ENCODE measurements around the gene SCGB1C1. TPM values are rescaled to one million over a fixed set of nuclear protein-coding genes. Genes with fewer than 3 reads are reported as not detected.

The SCGB1C1 gene
- total RNA-seq, 1 experiment from 2014 or later: not detected

GRCh38 chr11:221539-221938 lies 28.7 kb downstream of the SCGB1C1 start:
- H3K27me3 ChIP-seq (ENCODE audit: control insufficient read depth, insufficient read depth, low read length): no peaks in the 10 kb centered on the region
- no peak for DNase-seq

GRCh38 chr11:221998-222789 lies 29.3 kb downstream of the SCGB1C1 start:
- no peaks in the 10 kb centered on the region for H3K27me3 ChIP-seq (ENCODE audit: control insufficient read depth, insufficient read depth, low read length)

More at GRCh38 chr11:221539-221938, 28.7 kb downstream of the SCGB1C1 start:
- Histone ChIP-seq H3K36me3 (replicated peaks; ENCODE audit: control insufficient read depth, insufficient read depth, low read length) (no peaks in the 10 kb centered on the region; the same call in 1 of the 2 replicates), H3K4me3 (ENCODE audit: insufficient read depth, low read depth, low read length) (no peak overlapping the region)

GRCh38 chr11:223026-223789 lies 30.3 kb downstream of the SCGB1C1 start:
- H3K4me3 ChIP-seq (ENCODE audit: insufficient read depth, low read depth, low read length): no peak overlapping the region
- no peaks in the 10 kb centered on the region for H3K27me3 ChIP-seq (ENCODE audit: control insufficient read depth, insufficient read depth, low read length)
- no peaks in the 10 kb centered on the region; the same call in 1 of the 2 replicates for H3K36me3 ChIP-seq (replicated peaks; ENCODE audit: control insufficient read depth, insufficient read depth, low read length)
- no peak for DNase-seq

More at GRCh38 chr11:221998-222789, 29.3 kb downstream of the SCGB1C1 start:
- Histone ChIP-seq H3K36me3 (replicated peaks; ENCODE audit: control insufficient read depth, insufficient read depth, low read length) (no peaks in the 10 kb centered on the region; the same call in 1 of the 2 replicates), H3K4me3 (ENCODE audit: insufficient read depth, low read depth, low read length) (no peak overlapping the region)
- DNase-seq: peak; percentile 22

- no peak for DNase-seq
- Histone ChIP-seq H3K27me3 (ENCODE audit: control insufficient read depth, insufficient read depth, low read length) (no peaks in the 10 kb centered on the region), H3K4me3 (ENCODE audit: insufficient read depth, low read depth, low read length) (no peak overlapping the region), H3K36me3 (replicated peaks; ENCODE audit: control insufficient read depth, insufficient read depth, low read length) (no peaks in the 10 kb centered on the region; the same call in 1 of the 2 replicates)
Measured at GRCh38 chr11:223884-224283, 31.0 kb downstream of the SCGB1C1 start.

- Histone ChIP-seq H3K36me3 (replicated peaks; ENCODE audit: control insufficient read depth, insufficient read depth, low read length) (no peaks in the 10 kb centered on the region; the same call in 1 of the 2 replicates), H3K27me3 (ENCODE audit: control insufficient read depth, insufficient read depth, low read length) (no peaks in the 10 kb centered on the region), H3K4me3 (ENCODE audit: insufficient read depth, low read depth, low read length) (no peak overlapping the region)
- DNase-seq: no peak
Measured at GRCh38 chr11:224424-224823, 31.5 kb downstream of the SCGB1C1 start.

GRCh38 chr11:225734-226453 lies 33.0 kb downstream of the SCGB1C1 start:
- Histone ChIP-seq H3K4me3 (ENCODE audit: insufficient read depth, low read depth, low read length) (no peak overlapping the region), H3K27me3 (ENCODE audit: control insufficient read depth, insufficient read depth, low read length) (no peaks in the 10 kb centered on the region), H3K36me3 (replicated peaks; ENCODE audit: control insufficient read depth, insufficient read depth, low read length) (no peaks in the 10 kb centered on the region; the same call in 1 of the 2 replicates)
- DNase-seq: no peak

GRCh38 chr11:227824-228379 lies 35.0 kb downstream of the SCGB1C1 start:
- no peaks in the 10 kb centered on the region for H3K27me3 ChIP-seq (ENCODE audit: control insufficient read depth, insufficient read depth, low read length)
- DNase-seq: no peak
- no peak overlapping the region for H3K4me3 ChIP-seq (ENCODE audit: insufficient read depth, low read depth, low read length)
- no peaks in the 10 kb centered on the region for H3K36me3 ChIP-seq (replicated peaks; ENCODE audit: control insufficient read depth, insufficient read depth, low read length)

GRCh38 chr11:230431-230830 lies 37.6 kb downstream of the SCGB1C1 start:
- Histone ChIP-seq H3K27me3 (ENCODE audit: control insufficient read depth, insufficient read depth, low read length) (no peaks in the 10 kb centered on the region), H3K4me3 (ENCODE audit: insufficient read depth, low read depth, low read length) (no peak overlapping the region), H3K36me3 (replicated peaks; ENCODE audit: control insufficient read depth, insufficient read depth, low read length) (no peaks in the 10 kb centered on the region)
- DNase-seq: no peak

GRCh38 chr11:232783-233565 lies 40.1 kb downstream of the SCGB1C1 start:
- Histone ChIP-seq H3K4me3 (ENCODE audit: insufficient read depth, low read depth, low read length) (no peak overlapping the region), H3K36me3 (replicated peaks; ENCODE audit: control insufficient read depth, insufficient read depth, low read length) (no peaks in the 10 kb centered on the region), H3K27me3 (ENCODE audit: control insufficient read depth, insufficient read depth, low read length) (no peaks in the 10 kb centered on the region)
- DNase-seq: peak; percentile 17

GRCh38 chr11:235180-235579 lies 42.3 kb downstream of the SCGB1C1 start:
- no peaks in the 10 kb centered on the region for H3K36me3 ChIP-seq (replicated peaks; ENCODE audit: control insufficient read depth, insufficient read depth, low read length)
- no peak for DNase-seq
- H3K27me3 ChIP-seq (ENCODE audit: control insufficient read depth, insufficient read depth, low read length): no peaks in the 10 kb centered on the region
- peak overlapping the region; percentile 88 for H3K4me3 ChIP-seq (ENCODE audit: insufficient read depth, low read depth, low read length)

GRCh38 chr11:235609-235996 lies 42.7 kb downstream of the SCGB1C1 start:
- Histone ChIP-seq H3K36me3 (replicated peaks; ENCODE audit: control insufficient read depth, insufficient read depth, low read length) (no peaks in the 10 kb centered on the region), H3K4me3 (ENCODE audit: insufficient read depth, low read depth, low read length) (peak overlapping the region; percentile 88), H3K27me3 (ENCODE audit: control insufficient read depth, insufficient read depth, low read length) (no peaks in the 10 kb centered on the region)
- no peak for DNase-seq

- H3K4me3 ChIP-seq (ENCODE audit: insufficient read depth, low read depth, low read length): peak within 1 kb of the TSS; percentile 93
- DNase-seq: peak; percentile 100
- no peaks in the 10 kb centered on the region; the same call in none of the 2 replicates for H3K36me3 ChIP-seq (replicated peaks; ENCODE audit: control insufficient read depth, insufficient read depth, low read length)
- H3K27me3 ChIP-seq (ENCODE audit: control insufficient read depth, insufficient read depth, low read length): no peaks in the 10 kb centered on the region
Measured at GRCh38 chr11:235997-236773, 43.3 kb downstream of the SCGB1C1 start, which contains the start of gene SIRT3. TSS of gene SIRT3 (minus strand) at chr11:236342. CDS start at chr11:236328, 14 bp downstream.
